GM12891 (cell line): Measurements from ENCODE around the gene SRP14.
"Not testable (repeated sequence)": the region's sequence is repeated elsewhere in the genome, so short reads cannot be mapped to it uniquely, and the experiment has no call there.

Experiments used
- DNase-seq: peaks from one replicate; pipeline ENCODE4 v3.0.0; 2011; ENCODE audit warnings: low spot score; ENCODE audit not compliant: insufficient read length
- FAIRE-seq: peaks from 2 replicates; lab custom pipeline; 2011; peaks lifted over from hg19 to GRCh38; lab: Jason Lieb, UNC
- PAX5 ChIP-seq: IDR thresholded peaks from 2 replicates; pipeline ENCODE4 v1.6.1; 2011; ENCODE audit warnings: low read length, moderate library complexity, mild to moderate bottlenecking; ENCODE audit not compliant: insufficient read depth, severe bottlenecking
- POLR2A ChIP-seq: IDR thresholded peaks from 2 replicates; pipeline ENCODE4 v1.6.1; 2011; ENCODE audit warnings: low read depth, low read length, control low read depth
- POLR2AphosphoS5 ChIP-seq: IDR thresholded peaks from 2 replicates; pipeline ENCODE4 v1.6.1; 2011; ENCODE audit warnings: low read depth, low read length, control low read depth
- POU2F2 ChIP-seq: IDR thresholded peaks from 2 replicates; pipeline ENCODE4 v1.6.1; 2011; ENCODE audit warnings: low read depth, mild to moderate bottlenecking, control low read depth, low read length, moderate library complexity
- SPI1 ChIP-seq: IDR thresholded peaks from 2 replicates; pipeline ENCODE4 v1.6.1; 2011; ENCODE audit warnings: low read depth, low read length, control low read depth
- TAF1 ChIP-seq: IDR thresholded peaks from 2 replicates; pipeline ENCODE4 v1.6.1; 2011; ENCODE audit warnings: low read depth, low read length, control low read depth

The SRP14 gene

DNA sequence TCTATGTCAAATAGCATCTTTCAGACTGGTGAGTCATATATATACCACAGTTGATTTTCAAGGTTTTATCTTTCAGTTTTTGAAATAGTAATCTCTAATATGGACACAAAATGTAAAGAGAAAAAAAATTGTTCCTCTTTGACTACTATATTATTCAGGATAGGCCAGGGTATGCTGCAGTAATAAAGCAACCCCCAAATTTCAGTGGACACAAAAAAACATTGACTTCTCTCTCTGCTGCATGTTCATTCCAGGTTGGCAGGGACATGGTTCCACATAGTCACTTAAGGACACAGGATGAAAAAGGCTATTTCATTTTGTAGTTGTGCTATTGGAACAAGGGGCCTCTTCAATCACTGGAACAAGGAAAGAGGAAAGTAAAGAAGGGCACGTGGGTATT, 41.1 kb upstream of the SRP14 start:
- no peak for DNase-seq
- TF ChIP-seq PAX5 (no peak), TAF1 (no peak), POLR2A (no peak), POU2F2 (no peak), SPI1 (no peak), POLR2AphosphoS5 (no peak)
- FAIRE-seq, result no peak

- TF ChIP-seq PAX5 (no peak), POLR2AphosphoS5 (no peak), SPI1 (no peak)
Measured at GRCh38 chr15:40079456-40079855, 40.5 kb upstream of the SRP14 start.

GRCh38 chr15:40075298-40076044, 36.5 kb upstream of the SRP14 start:
- TF ChIP-seq SPI1 (no peak), POU2F2 (no peak), PAX5 (no peak), TAF1 (no peak), POLR2A (no peak), POLR2AphosphoS5 (no peak)
- DNase-seq (no peak), FAIRE-seq (no peak)

More at GRCh38 chr15:40079456-40079855, 40.5 kb upstream of the SRP14 start:
- DNase-seq (no peak), FAIRE-seq (no peak)

- not testable (repeated sequence) for DNase-seq, FAIRE-seq
Measured at GRCh38 chr15:40074656-40075055, 35.7 kb upstream of the SRP14 start.

- not testable (repeated sequence) for DNase-seq, FAIRE-seq
Measured at GRCh38 chr15:40073716-40074490, 34.9 kb upstream of the SRP14 start.

DNA sequence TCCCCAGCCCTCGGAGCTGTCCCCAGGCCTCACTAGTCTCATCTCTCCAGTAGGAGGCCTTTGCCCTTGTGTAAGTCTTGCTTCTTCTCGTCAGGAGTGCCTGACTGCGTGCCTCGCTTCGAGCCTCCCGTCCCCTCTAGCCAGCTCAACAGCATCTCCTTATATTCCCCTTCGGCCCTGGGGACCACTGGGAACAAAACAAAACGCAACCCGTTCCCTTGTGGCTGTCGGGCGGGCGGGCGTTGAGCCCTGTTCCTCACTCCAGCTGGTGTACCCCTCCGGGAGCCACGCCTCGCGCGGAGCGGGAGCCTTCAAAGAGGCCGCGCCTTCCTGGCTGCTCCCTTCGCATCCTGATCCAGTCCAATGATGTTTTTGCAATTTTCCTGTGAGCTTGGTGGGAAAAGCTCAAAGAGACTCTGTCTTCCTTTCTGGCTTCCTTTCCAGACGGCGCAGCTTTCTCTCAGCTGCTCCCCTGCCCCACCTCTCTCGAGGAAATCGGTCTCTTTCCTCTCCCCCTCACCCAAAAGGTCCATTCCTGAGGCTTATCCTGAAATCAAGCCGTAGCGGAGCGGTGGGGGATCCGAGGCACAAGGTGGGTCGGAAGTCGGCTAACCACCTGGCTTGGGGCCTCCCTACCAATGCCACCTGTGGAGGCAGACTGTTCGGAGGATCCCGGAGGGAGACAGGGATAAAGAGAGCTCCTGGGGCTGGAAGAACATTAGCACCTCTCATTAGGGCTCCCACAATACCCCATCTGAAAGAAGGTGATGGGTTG, 33.4 kb upstream of the SRP14 start:
- DNase-seq (no peak), FAIRE-seq (no peak)
- TF ChIP-seq SPI1 (no peak), TAF1 (no peak), POU2F2 (no peak), POLR2A (no peak), POLR2AphosphoS5 (no peak), PAX5 (no peak)

- DNase-seq (no peak), FAIRE-seq (no peak)
- no peak for TF ChIP-seq POLR2A
- TF ChIP-seq SPI1, result no peak
- TF ChIP-seq TAF1, result no peak
Measured at GRCh38 chr15:40070608-40071218, 31.7 kb upstream of the SRP14 start.

GRCh38 chr15:40070166-40070557, 31.2 kb upstream of the SRP14 start:
- TF ChIP-seq PAX5, result no peak
- TF ChIP-seq POLR2AphosphoS5, result no peak
- no peak for TF ChIP-seq POU2F2
- no peak for TF ChIP-seq POLR2A
- TF ChIP-seq TAF1, result no peak
- FAIRE-seq, result no peak
- DNase-seq, result no peak

DNA sequence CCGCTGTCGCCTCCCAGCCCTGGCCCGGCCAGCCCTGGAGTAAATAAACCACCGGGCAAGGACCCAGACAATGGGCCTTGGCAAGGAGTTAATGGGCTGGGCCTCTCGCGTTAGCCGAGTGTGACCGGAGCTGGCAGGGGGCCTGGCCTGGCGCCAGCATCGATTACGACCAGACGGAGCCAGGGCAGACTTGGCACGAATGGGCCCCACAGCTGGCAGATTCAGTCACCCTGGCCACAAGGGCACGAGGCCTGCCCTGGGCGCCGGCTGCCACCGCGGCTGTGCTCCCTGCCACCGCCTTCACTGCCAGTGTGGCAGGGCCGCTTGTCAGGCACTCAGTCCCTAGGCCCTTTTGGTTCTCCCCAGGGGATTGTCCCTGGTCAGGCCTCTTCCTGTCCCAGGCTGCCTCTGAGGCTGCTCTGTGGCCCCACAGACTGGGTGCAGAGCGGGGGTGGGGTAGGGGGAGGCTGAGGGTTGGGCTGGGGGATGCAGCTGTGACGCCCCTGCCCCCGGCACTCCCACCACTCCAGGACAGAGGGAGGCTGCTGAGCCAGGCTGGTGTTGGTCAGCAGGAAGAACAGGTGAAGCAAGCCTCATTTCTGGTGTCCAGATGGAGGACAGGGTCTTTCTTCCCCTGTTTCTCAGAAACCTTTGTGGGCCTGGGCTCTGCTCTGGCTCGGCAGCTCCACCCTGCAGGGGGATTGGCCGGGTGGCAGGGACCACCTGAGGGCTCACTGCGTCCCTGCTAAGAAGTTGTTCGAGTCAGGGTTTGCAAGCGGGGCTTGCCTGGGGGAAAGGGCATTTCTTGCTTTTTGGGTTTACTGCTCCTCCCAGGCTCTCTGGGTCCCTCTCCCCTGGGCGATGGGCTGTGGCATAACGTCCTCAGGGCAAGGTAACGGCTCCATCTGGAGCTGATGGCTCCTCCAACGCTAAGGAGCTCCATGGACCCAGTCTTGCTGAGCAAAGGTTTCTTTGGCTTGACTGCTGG, 30.5 kb upstream of the SRP14 start:
- peak; percentile 49 for TF ChIP-seq PAX5
- TF ChIP-seq POLR2A, result no peak
- no peak for DNase-seq
- FAIRE-seq, result peak; percentile 84
